ENCODE results near the gene USH2A.

GRCh38 chr1:216047811-216048572, 375.3 kb downstream of the USH2A start:
- TF ChIP-seq POLR2A (IDR thresholded peaks at IDR 0.05) (no peak), CTCF (IDR thresholded peaks at IDR 0.05) (no peak)
